RWPE1 (cell line): ENCODE data around the gene GPR173.

Experiments used
- CTCF ChIA-PET: fragments of 350-600 bp; sonication (Branson Sonifier 250); formaldehyde crosslinking; extraction: SDS; loops from one replicate; lab custom pipeline; 2021; lab: Yijun Ruan, JAX
- POLR2A ChIA-PET: fragments of 400-600 bp; formaldehyde crosslinking; extraction: SDS; loops from one replicate; lab custom pipeline; 2020; ENCODE audit warnings: antibody characterized with exemption; ENCODE audit not compliant: low non-redundant PET; lab: Yijun Ruan, JAX
- DNase-seq: peaks from one replicate; pipeline ENCODE4 v3.0.0; 2012; ENCODE audit warnings: low spot score
- H3K27ac ChIP-seq: fragments of 450-650 bp; 2 replicates; pipeline ENCODE4 v1.5.1; 2017
- TF ChIP-seq, protein P1 (sequence below): fragments of 450-650 bp; conservative IDR thresholded peaks from 2 replicates; pipeline ENCODE4 v1.5.1; 2017; ENCODE audit warnings: low read depth, mild to moderate bottlenecking

GPR173 gene, protein sequence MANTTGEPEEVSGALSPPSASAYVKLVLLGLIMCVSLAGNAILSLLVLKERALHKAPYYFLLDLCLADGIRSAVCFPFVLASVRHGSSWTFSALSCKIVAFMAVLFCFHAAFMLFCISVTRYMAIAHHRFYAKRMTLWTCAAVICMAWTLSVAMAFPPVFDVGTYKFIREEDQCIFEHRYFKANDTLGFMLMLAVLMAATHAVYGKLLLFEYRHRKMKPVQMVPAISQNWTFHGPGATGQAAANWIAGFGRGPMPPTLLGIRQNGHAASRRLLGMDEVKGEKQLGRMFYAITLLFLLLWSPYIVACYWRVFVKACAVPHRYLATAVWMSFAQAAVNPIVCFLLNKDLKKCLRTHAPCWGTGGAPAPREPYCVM

DNA sequence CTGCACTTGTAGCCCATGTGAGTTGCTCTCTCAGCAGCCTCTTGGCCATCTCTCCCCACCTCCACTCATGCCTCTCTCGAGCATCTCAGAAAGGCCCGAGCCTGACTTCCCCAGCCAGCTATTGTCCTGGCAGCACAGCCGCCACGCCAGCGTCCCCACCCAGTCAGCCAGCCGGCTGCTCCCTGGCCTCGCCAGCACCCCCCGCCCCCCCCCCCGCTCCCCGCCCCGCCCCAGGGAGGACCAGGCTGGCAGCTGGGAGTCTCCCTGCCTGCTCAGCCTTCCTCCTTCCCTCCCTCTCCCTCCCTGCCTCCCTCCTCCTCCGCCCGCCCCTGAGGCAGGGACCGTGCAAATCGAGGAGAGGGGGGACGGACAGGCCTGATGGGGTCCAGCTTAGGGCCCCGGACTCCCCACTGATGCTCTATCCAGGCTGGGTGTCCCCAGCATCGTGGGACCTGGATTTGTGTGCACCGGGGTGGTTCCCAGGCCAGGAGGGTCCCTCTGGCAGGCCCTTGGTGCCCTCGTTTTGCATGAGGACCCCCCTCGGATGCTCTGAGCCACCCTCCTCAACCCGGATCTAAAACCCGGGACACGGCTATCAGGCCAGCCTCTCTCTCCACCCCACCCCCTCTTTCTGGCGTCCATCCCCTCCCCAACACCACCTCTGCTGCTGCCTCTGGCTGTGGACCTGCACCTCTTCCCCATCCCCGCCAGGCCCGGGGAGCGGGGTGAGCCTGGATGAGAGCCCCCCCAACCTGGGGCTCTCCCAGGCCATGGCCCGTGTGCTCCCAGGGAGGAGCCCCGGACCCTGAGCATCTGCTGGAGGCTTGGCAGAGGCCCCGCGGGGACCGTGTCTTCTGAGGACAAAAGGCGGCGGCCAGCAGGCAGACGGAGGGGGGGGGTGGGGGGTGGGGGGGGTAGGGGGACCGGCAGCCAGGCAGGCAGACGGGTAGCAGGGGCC is at the start of gene GPR173:
TSS of gene GPR173 (plus strand) at position 621 of the 958 bp plus-strand sequence. CDS start 27,833 bp downstream, outside the sequence.
- TF ChIP-seq, protein P1, sequence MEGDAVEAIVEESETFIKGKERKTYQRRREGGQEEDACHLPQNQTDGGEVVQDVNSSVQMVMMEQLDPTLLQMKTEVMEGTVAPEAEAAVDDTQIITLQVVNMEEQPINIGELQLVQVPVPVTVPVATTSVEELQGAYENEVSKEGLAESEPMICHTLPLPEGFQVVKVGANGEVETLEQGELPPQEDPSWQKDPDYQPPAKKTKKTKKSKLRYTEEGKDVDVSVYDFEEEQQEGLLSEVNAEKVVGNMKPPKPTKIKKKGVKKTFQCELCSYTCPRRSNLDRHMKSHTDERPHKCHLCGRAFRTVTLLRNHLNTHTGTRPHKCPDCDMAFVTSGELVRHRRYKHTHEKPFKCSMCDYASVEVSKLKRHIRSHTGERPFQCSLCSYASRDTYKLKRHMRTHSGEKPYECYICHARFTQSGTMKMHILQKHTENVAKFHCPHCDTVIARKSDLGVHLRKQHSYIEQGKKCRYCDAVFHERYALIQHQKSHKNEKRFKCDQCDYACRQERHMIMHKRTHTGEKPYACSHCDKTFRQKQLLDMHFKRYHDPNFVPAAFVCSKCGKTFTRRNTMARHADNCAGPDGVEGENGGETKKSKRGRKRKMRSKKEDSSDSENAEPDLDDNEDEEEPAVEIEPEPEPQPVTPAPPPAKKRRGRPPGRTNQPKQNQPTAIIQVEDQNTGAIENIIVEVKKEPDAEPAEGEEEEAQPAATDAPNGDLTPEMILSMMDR = no peak
- POLR2A ChIA-PET = no interaction called here
- H3K27ac ChIP-seq = peak within 1 kb of the TSS; percentile 27; the same call in 1 of the 2 replicates
- no peak for DNase-seq
- CTCF ChIA-PET = no interaction called here

DNA sequence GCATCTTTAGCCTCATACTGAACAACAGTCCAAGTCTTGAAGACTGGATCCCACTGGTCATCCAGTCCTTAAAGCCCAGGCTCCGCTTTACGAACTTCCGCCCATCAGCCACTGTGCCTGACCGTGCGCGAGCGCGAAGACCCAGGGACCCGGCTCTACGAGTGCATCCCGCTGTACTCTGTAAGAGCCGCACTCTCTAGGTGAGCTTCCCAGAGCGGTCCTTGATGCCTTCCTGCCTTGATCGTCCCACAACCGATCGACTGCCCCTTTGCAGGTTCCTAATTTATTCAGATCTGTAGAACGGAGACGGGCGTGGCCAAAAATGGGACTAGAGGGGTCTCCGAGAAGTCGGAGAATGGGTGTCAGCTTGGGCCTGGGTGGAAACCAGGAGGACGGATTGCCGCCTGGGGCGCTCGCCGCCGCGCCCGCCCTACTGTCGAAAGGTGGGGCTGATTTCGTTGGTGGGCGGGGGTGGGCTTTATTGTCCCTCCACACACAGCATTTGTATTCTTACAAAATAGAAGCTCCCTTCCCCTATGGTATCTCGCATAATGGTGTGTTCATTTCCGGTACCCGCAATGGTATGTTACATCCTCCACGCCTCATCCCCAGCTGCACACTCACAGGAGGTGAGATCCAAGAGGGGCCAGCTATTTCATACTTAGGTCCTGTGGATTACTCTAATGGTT is 48.0 kb upstream of the GPR173 start:
- no peak for DNase-seq
- ChIA-PET POLR2A (no interaction called here), CTCF (no interaction called here)
- no peak overlapping the region for H3K27ac ChIP-seq
- TF ChIP-seq, protein P1 = no peak

DNA sequence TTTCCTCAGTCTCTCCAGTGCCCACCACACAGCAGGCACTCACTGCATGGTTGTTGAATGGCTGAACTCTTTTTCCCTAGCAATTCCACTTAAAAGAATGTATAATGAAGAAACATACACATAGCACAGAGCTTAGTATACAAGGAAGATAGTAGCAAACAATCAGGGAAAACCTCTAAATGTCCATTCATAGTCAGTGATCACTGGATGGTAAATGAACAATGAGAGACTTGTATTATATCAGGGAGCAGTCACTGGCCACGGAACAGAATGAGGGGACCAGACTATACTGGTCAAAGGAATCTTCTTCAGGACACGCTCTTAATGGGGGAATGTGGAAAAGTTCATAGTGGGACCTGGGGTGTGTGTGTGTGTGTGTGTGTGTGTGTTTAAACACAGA is 46.6 kb upstream of the GPR173 start:
- no peak overlapping the region for H3K27ac ChIP-seq
- DNase-seq = no peak
- ChIA-PET CTCF (no interaction called here), POLR2A (no interaction called here)
- TF ChIP-seq, protein P1 = no peak

DNA sequence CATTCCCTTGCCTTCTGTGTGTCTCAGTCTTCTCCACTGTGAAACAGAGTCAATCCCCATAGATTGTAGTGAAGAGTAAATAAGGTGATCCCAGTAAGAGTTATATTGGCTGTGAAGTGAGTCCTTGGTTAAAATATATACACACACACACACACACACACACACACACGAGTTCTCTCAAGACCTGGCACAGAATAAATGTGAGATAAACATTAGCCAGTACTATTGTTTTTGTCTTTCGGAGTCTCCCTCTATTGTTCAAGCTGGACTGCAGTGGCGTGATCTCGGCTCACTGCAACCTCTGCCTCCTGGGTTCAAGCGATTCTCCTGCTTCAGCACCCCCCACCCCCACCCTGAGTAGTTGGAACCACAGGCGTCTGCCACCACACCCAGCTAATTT is 45.5 kb upstream of the GPR173 start:
- TF ChIP-seq, protein P1 = no peak
- POLR2A ChIA-PET = no interaction called here
- DNase-seq = no peak
- CTCF ChIA-PET = no interaction called here
- H3K27ac ChIP-seq = no peak overlapping the region

DNA sequence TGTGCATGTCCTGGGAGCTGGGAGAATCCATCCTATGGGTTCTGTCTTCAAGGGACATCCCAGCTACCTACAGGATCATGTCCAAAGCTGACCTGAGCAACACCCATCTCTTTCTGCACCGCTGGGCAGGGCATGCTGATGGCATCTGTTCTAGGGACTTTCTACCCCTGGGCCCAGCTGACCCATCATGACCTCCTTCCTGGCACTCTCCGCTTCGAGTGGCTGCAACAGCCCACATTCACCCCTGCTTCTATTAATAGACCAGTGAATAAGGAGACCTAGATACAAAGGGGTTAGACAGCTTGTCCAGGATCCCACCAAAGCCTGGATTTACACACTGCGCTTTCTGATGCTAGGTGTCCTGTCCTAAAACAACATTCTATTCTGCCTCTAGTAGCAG is 44.6 kb upstream of the GPR173 start:
- DNase-seq = no peak
- H3K27ac ChIP-seq = no peak overlapping the region
- ChIA-PET POLR2A (no interaction called here), CTCF (no interaction called here)
- TF ChIP-seq, protein P1 = no peak

DNA sequence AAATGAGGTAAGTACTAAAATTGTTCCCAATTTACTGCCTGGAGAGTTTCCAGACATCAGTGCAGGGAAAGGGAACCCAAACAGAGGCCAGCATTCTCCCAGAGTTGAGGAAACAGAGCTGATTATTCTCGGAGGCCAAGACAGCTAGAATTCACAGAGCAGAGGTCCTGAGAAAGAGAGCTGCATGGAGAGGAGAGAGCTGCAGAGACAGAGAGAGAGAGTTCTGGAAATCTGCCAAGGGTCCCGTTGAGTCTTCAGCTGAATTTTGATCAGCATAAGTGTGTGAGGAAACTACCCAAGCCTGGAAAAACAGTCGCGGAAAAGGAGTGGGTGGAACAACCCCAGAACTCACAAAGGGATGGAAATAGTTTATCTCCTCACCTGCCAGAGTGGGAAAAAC is 43.8 kb upstream of the GPR173 start:
- no peak for DNase-seq
- CTCF ChIA-PET = no interaction called here
- POLR2A ChIA-PET = no interaction called here
- TF ChIP-seq, protein P1 = no peak
- H3K27ac ChIP-seq = no peak overlapping the region
